NCI-H2171 (cell line): Measurements from ENCODE around the gene HOXD10.

Experiments used
- DNase-seq: peaks from one replicate; lab custom pipeline; 2025; lab: John Stamatoyannopoulos, UW

The HOXD10 gene

GRCh38 chr2:176096243-176096985, 20.2 kb upstream of the HOXD10 start:
- DNase-seq, result no peak

DNA sequence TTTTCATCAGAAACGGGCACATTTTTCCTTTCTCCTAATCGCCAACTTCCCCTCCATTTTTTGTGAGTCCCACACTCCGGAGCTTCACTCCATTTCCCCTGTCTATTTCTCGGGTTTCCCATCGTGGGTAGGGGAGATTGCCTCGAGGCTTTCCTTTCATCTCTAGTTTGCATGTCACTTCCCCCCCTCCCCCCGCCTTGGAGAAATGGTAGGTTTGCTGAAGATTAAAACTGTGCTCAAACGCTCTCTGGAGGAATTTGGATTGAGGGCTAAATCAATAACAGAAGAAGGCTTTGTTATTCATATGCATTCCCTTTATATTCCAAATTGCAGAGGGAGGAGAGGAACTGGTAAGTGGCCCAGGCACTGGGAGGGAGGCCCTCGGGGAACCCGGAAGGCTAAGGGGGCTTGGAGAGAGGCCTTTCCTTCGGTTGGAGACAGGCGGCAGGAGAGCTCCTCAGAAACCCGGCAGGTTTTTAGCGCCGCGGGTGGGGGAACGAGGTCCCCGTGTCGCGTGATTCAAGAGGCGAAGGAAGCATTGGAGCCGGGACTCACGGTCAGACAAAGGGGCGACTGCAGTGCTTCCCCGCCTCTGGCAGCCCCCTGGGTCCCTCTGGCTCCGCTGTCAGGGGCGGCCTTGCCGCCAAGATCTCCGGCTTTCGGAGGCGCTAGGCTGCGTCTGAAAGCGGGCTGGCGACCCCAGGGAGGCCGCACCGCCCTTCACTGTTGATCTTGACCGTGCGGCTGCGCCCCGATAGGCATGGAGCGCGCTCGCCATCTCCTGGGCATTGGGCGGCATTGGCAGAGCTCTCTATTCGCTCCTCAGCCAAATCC, 19.4 kb upstream of the HOXD10 start:
- DNase-seq, result peak; percentile 77

- DNase-seq, result no peak
Measured at GRCh38 chr2:176097820-176098365, 18.7 kb upstream of the HOXD10 start.

- DNase-seq, result no peak
Measured at GRCh38 chr2:176098366-176099158, 18.0 kb upstream of the HOXD10 start.

- no peak for DNase-seq
Measured at GRCh38 chr2:176099159-176099727, 17.3 kb upstream of the HOXD10 start.

DNA sequence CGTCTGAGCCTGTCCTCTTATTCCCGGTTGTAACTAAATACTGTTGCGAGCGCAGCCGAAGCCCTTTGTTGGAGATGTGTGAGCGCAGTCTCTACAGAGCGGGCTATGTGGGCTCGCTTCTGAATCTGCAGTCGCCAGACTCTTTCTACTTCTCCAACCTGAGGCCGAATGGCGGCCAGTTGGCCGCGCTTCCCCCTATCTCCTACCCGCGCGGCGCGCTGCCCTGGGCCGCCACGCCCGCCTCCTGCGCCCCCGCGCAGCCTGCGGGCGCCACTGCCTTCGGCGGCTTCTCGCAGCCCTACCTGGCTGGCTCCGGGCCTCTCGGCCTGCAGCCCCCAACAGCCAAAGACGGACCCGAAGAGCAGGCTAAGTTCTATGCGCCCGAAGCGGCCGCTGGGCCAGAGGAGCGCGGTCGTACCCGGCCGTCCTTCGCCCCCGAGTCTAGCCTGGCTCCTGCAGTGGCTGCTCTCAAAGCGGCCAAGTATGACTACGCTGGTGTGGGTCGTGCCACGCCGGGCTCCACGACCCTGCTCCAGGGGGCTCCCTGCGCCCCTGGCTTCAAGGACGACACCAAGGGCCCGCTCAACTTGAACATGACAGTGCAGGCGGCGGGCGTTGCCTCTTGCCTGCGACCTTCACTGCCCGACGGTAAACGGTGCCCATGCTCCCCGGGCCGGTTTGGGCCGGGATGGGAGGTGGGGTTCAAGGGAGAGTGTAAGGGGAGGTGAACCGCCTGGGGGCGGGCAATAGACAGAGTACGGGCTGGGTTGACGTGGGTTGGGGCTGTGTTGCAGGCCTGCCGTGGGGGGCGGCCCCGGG, 16.6 kb upstream of the HOXD10 start, which contains the start of gene HOXD12:
Gene HOXD12, plus strand, starts transcription at position 68 of the 819 bp plus-strand sequence. Its CDS starts 7 bp downstream, at position 75.
- no peak for DNase-seq

DNA sequence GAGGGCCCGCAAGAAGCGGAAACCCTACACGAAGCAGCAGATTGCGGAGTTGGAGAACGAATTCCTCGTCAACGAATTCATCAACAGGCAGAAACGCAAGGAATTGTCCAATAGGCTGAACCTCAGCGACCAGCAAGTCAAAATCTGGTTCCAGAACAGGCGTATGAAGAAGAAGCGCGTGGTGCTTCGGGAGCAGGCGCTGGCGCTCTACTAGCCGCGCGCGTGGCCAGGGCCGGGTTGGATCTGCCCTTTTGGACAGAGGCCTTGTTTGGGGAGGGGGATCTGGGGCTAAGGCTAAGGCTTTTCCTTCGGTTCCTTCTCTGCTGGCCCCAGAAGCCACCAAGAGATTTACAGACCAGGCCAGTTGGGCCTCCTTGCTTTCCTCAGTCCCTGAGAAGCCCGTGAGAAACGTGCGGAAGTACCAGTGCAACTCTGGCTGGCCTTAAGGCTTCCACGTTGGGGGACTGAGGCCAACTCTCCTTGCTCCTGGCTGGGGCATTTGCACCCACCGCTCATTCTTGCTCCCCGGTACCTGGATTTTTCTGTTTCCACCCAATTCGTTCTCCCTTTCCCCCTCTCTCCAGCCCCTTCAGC, 15.9 kb upstream of the HOXD10 start:
- DNase-seq, result no peak

- DNase-seq, result no peak
Measured at GRCh38 chr2:176101216-176101830, 15.3 kb upstream of the HOXD10 start.

DNA sequence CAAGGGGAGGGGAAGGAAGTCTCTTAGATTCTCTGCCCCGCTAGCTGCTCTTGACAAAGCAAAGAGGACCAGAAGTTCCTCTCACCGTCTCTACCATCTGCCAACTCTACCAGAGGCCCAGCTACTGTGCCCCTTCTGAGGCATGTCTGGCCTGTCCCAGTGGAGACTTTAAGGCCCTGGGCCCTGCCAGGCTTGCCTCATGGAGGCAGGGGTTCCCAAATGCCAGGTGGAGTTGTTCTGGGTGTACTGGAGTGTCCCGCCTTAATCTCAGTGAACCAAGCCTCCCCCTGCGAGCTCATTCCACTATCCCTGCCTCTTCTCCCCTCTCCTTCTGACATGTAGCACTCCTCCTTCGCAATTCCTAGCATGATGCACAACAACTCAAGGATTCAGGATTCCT, 14.7 kb upstream of the HOXD10 start:
- DNase-seq, result no peak

GRCh38 chr2:176102309-176102866, 14.2 kb upstream of the HOXD10 start:
- DNase-seq, result no peak

GRCh38 chr2:176103194-176103593, 13.4 kb upstream of the HOXD10 start:
- DNase-seq, result no peak

DNA sequence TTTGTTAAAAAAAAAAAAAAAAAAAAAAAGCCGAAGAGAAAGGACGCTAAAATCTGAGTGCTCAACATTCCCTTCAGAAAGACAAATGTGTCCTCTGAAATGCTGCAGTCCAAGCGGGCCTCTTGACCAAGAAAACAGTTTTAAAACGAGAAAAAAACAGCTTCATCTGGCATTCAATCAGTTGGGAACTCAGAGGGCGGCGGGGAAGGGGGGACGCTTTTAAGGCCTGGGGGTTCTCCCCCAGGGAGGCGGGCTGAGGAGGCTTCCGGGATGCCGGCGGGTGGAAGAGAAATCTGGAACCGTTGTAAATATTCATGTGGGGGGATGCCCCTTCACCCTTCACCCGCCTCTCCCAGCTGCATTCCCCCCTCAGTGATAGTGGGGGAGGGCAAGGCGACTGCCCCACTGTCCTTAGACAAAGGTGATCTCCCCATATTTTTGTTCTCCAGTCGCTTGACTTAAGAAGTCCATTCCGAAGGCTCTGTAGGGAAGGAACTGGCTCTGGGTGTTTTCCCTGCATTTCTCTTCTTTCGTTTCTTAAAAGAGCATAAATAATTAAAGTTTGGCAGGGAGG, 12.7 kb upstream of the HOXD10 start:
- DNase-seq, result no peak

- no peak for DNase-seq
Measured at GRCh38 chr2:176104316-176105077, 12.1 kb upstream of the HOXD10 start.

DNA sequence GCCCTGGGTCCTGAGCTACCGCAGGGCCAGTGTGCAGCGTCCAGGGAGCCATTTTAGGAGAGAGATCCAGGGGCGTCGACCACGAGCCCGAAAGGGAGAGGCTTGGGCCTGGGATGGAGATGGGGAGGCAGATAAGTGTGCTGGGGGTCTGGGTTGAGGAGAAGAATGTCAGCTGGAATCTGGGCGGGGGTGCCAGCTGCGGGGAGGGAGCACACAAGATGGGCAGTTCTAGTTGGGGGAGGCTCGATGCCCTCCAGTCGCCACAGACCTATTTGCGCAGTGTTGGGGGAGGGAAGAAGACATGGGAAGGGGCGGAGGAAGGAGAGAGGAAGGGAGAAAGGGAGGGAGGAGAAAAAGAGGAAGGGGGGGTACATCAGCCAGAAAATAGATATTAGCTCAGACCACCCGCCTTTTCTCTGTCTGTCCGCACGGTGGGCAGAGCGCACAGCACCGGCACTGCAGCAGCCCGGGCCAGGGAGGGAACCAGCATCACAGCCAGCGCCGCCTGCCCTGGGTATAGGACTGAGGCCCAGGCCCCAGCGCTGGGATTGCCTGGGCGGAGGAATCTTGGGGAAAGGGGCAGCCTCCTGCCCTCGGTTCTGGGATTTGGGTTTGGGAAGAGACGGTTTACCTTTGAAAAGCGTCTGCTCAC, 11.4 kb upstream of the HOXD10 start:
- no peak for DNase-seq

GRCh38 chr2:176105730-176106580, 10.6 kb upstream of the HOXD10 start:
- DNase-seq, result no peak

DNA sequence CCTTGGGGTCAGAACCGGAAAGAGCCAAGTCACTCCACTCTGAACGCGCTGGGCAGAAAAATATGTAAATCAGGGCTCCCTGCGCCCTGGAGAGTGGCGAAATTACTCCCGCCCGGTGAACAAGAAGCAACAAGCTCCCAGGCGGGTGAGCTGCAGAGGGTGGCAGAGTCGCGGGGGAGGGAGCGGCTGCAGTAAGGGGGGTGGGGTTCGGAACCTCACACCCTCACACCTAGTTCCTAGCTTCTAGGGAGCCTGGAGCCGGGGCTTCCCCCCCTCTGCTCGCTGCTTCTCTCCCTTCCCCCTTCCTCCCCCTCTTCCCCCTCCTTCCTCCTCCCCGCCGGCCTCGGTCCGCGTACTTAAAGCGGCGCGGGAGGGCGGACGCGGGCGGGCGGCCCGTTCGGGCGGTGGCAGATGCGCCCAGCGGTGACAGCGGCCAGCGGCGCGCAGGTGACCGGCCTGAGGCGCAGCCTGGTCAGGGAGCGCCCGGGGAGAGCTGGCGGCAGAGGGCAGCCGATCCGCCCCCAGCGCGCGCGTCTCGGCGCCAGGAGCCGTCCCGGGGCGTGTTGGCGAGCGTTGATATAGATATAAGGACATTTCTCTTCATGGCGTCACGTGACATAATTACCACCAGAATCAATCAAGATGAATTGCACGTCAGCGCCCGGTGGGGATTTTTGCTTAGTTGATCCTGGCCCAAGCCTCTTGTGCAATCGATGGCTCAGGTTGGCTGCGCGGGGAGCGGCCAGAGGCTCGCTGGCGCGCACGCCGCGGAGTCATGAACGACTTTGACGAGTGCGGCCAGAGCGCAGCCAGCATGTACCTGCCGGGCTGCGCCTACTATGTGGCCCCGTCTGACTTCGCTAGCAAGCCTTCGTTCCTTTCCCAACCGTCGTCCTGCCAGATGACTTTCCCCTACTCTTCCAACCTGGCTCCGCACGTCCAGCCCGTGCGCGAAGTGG, 9.7 kb upstream of the HOXD10 start, which contains the start of gene HOXD11:
Gene HOXD11, plus strand, starts transcription at position 700 of the 959 bp plus-strand sequence. Its CDS starts 76 bp downstream, at position 776.
- DNase-seq, result peak; percentile 34
